H54 (cell line): Measurements from ENCODE around the gene LCN6.

Experiments
- DNase-seq: peaks from one replicate; pipeline ENCODE4 v3.0.0; 2011; ENCODE audit warnings: low spot score, mixed read lengths; ENCODE audit not compliant: insufficient read length
- FAIRE-seq: peaks from 3 replicates; lab custom pipeline; 2011; peaks lifted over from hg19 to GRCh38; lab: Jason Lieb, UNC
- POLR2A ChIP-seq: IDR thresholded peaks from 2 replicates; pipeline ENCODE4 v1.6.1; 2011; ENCODE audit warnings: low read depth, mild to moderate bottlenecking, low read length

LCN6 gene

GRCh38 chr9:136740069-136740468 is 8.3 kb downstream of the LCN6 start:
- FAIRE-seq = no peak

GRCh38 chr9:136739509-136739908 is 8.8 kb downstream of the LCN6 start:
- FAIRE-seq (no peak), DNase-seq (no peak)
- no peak for TF ChIP-seq POLR2A

More at GRCh38 chr9:136740069-136740468, 8.3 kb downstream of the LCN6 start:
- TF ChIP-seq POLR2A = no peak
- no peak for DNase-seq

- TF ChIP-seq POLR2A = no peak
- FAIRE-seq = no peak
- no peak for DNase-seq
Measured at GRCh38 chr9:136738960-136739359, 9.4 kb downstream of the LCN6 start.

GRCh38 chr9:136735812-136736480 is 12.4 kb downstream of the LCN6 start:
- FAIRE-seq = no peak
- no peak for TF ChIP-seq POLR2A

GRCh38 chr9:136734837-136735496 is 13.4 kb downstream of the LCN6 start:
- DNase-seq (no peak), FAIRE-seq (no peak)
- no peak for TF ChIP-seq POLR2A

More at GRCh38 chr9:136735812-136736480, 12.4 kb downstream of the LCN6 start:
- DNase-seq = no peak

- FAIRE-seq = no peak
- DNase-seq = no peak
- no peak for TF ChIP-seq POLR2A
Measured at GRCh38 chr9:136733611-136734010, 14.7 kb downstream of the LCN6 start.

GRCh38 chr9:136732444-136733178 is 15.7 kb downstream of the LCN6 start:
- no peak for TF ChIP-seq POLR2A
- FAIRE-seq = no peak
- DNase-seq = no peak

- TF ChIP-seq POLR2A = no peak
- no peak for FAIRE-seq
Measured at GRCh38 chr9:136729926-136730325, 18.4 kb downstream of the LCN6 start.

GRCh38 chr9:136729144-136729543 is 19.2 kb downstream of the LCN6 start:
- no peak for FAIRE-seq
- TF ChIP-seq POLR2A = no peak
- DNase-seq = no peak

More at GRCh38 chr9:136729926-136730325, 18.4 kb downstream of the LCN6 start:
- no peak for DNase-seq

- DNase-seq (no peak), FAIRE-seq (no peak)
- TF ChIP-seq POLR2A = no peak
Measured at GRCh38 chr9:136728548-136729123, 19.7 kb downstream of the LCN6 start.

- peak; percentile 99 for DNase-seq
- TF ChIP-seq POLR2A = peak; percentile 100
Measured at GRCh38 chr9:136728080-136728547, 20.2 kb downstream of the LCN6 start.

GRCh38 chr9:136726631-136727191 is 21.6 kb downstream of the LCN6 start:
- FAIRE-seq (no peak), DNase-seq (no peak)
- TF ChIP-seq POLR2A = no peak

More at GRCh38 chr9:136728080-136728547, 20.2 kb downstream of the LCN6 start:
- FAIRE-seq = no peak

- FAIRE-seq = no peak
Measured at GRCh38 chr9:136726118-136726517, 22.2 kb downstream of the LCN6 start.

GRCh38 chr9:136725612-136726011 is 22.7 kb downstream of the LCN6 start:
- no peak for TF ChIP-seq POLR2A
- FAIRE-seq (no peak), DNase-seq (no peak)

More at GRCh38 chr9:136726118-136726517, 22.2 kb downstream of the LCN6 start:
- TF ChIP-seq POLR2A = no peak
- no peak for DNase-seq
